Measurements from ENCODE around the gene KIF3B.

GRCh38 chr20:32343439-32343838 is 66.0 kb downstream of the KIF3B start:
- TF ChIP-seq CTCF (IDR thresholded peaks at IDR 0.05; ENCODE audit: low read length) (no peak), EZH2 (IDR thresholded peaks at IDR 0.05; ENCODE audit: borderline replicate concordance, low read length) (no peak)
